Left ventricle myocardium inferior (tissue), 1 donor: Measurements from ENCODE around the gene VWA1. TPM values are rescaled to one million over a fixed set of nuclear protein-coding genes. Genes with fewer than 3 reads are reported as not detected.

Source experiments
- DNase-seq: peaks from one replicate; pipeline ENCODE4 v3.0.0-alpha.2; 2020
- H3K27ac ChIP-seq: fragments of 200-600 bp; replicated peaks from 2 replicates; pipeline ENCODE4 v1.8.0; 2021
- H3K27me3 ChIP-seq: fragments of 200-600 bp; 2 replicates; pipeline ENCODE4 v1.8.0; 2021; ENCODE audit warnings: low read depth
- H3K36me3 ChIP-seq: fragments of 200-600 bp; 2 replicates; pipeline ENCODE4 v1.8.0; 2021
- H3K4me1 ChIP-seq: fragments of 200-600 bp; 2 replicates; pipeline ENCODE4 v1.8.0; 2021
- H3K4me3 ChIP-seq: fragments of 200-600 bp; 2 replicates; pipeline ENCODE4 v1.8.0; 2021; ENCODE audit warnings: mild to moderate bottlenecking, moderate library complexity
- H3K9me3 ChIP-seq: fragments of 200-600 bp; replicated peaks from 2 replicates; pipeline ENCODE4 v1.8.0; 2021
- intact Hi-C: fragments of 100-400 bp; cut with micrococcal nuclease; formaldehyde crosslinking; loops from one replicate; pipeline ENCODE4 v1.11.0; 2022
- total RNA-seq: library from RNA; stranded (reverse); fragmentation: NEBNext Ultra II Directional; extraction: Animal tissue kit (Norgen Biotek cat#: 25700); gene quantifications from one replicate; pipeline ENCODE4 v1.2.1, GENCODE V29; 2021
- TF ChIP-seq, protein P1 (sequence below): fragments of 200-600 bp; IDR thresholded peaks from 2 replicates; pipeline ENCODE4 v1.8.0; 2021; ENCODE audit warnings: antibody characterized with exemption, mild to moderate bottlenecking, borderline replicate concordance
- donor health status: DM: no; HTN: yes; CAD: no; lungs with severe emphysema.

The VWA1 gene
- total RNA-seq, 1 donor from 2014 or later = 13.7 TPM

DNA sequence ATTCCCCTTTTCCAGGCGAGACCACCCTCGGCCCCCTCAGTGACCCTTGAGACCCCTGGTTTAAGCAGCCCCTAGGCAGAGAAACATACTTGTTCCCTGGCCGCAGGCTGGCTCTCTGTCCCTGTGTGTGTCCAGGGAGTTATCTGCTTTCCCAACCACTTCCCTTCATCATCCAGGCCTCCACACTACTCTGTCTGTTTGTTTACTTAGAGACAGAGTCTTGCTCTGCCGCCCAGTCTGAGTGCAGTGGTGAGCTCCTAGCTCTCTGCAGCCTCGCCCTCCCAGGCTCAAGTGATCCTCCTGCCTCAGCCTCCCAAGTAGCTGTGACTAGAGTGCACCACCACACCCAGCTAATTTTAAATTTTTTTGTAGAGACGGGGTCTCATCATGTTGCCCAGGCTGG lies 5.8 kb upstream of the VWA1 start:
- peaks cover 66% of the 10 kb centered on the region for H3K4me1 ChIP-seq
- H3K4me3 ChIP-seq = peak overlapping the region; percentile 42
- intact Hi-C loops = no loop called here
- peaks cover 47% of the 10 kb centered on the region for H3K27me3 ChIP-seq
- TF ChIP-seq, protein P1, sequence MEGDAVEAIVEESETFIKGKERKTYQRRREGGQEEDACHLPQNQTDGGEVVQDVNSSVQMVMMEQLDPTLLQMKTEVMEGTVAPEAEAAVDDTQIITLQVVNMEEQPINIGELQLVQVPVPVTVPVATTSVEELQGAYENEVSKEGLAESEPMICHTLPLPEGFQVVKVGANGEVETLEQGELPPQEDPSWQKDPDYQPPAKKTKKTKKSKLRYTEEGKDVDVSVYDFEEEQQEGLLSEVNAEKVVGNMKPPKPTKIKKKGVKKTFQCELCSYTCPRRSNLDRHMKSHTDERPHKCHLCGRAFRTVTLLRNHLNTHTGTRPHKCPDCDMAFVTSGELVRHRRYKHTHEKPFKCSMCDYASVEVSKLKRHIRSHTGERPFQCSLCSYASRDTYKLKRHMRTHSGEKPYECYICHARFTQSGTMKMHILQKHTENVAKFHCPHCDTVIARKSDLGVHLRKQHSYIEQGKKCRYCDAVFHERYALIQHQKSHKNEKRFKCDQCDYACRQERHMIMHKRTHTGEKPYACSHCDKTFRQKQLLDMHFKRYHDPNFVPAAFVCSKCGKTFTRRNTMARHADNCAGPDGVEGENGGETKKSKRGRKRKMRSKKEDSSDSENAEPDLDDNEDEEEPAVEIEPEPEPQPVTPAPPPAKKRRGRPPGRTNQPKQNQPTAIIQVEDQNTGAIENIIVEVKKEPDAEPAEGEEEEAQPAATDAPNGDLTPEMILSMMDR = no peak
- H3K27ac ChIP-seq = peak overlapping the region; percentile 97
- no peaks in the 10 kb centered on the region for H3K36me3 ChIP-seq
- H3K9me3 ChIP-seq = no peaks in the 10 kb centered on the region
- DNase-seq = no peak

DNA sequence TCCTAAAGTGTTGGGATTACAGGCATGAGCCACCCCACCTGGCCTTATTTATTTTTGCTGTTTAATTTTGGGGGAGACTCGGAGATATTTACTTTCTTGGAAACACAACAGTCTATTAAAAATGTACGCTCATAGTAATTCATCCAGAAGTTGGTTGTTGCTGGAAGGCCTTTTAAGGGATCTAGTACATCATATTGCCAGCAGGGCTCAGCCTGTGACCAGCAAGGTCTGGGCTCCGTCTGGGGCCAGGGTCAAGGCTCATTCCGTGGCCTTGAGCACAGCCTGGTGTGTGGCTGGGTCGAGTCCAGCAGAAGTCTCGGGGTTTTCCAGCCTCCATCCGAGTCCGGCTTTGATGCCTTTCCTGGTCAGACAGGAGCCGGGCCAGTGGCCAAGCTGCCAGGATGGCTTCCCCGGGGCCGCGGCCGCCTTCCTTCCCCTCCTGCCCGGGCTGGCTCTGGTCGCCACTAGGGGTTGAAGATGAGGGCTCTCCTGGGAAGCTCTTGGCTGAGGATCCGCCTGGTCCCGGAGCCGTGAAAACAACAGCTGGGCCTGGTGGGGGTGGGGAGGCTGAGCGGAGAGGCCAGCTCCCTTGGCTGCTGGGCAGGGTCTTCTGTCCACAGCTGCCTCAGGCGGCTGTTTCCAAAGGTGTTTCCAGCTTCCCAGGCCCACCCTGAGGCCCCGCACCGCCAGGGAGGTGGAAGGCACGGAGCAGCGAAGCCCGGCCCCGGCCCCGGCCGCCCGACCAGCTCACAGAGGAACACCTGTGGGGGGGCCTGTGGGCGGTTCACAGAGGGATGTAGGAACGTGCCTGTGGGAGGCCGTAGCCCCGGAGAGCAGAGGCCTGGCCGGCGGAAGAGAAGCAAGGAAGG lies 5.1 kb upstream of the VWA1 start:
- Histone ChIP-seq H3K27me3 (peaks cover 54% of the 10 kb centered on the region), H3K9me3 (no peaks in the 10 kb centered on the region), H3K36me3 (no peaks in the 10 kb centered on the region), H3K27ac (peak overlapping the region; percentile 97), H3K4me3 (peak overlapping the region; percentile 42), H3K4me1 (peaks cover 73% of the 10 kb centered on the region)
- peak; percentile 87 for DNase-seq
- TF ChIP-seq, protein P1 = peak; percentile 52
- intact Hi-C loops = no loop called here

DNA sequence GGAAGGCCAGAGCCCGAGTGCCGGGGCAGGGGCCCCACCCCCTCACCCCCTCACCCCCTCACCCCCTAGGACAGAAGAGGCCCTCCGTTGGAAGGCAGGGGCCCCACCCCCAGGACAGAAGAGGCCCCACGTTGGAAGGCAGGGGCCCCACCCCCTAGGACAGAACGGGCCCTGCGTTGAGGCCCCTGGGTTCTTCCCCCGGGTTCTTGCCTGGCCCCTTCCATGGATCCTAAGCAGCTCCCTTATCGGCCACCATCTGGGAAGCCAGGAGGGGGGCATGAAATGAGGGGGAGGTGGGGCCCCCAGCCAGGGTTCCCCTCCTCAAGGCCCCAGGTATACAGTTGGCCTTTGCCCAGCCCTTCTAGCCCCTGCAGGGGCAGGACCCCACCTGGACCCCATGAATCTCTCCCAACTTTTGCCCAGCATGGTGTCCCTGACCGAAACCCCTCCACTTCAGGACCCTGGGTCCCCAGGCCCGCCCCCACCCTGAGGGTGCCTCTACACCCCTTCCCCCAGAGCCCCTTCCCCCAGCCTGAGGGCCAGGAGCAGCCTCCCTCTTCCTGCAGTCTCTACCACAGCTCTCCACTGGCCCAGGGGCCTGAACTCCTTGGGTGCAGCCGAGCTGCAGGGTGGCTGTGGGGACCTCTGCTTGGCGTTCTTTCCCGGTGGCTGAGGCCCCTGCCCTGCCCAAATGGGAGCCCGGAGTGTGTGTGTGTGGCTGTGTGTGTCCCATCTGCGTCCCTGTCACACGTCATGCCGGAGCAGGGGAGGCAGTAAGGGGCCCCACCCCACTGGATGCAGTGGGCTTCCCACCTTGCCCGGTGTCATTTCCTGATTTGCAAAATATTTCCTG lies 4.3 kb upstream of the VWA1 start:
- no peaks in the 10 kb centered on the region for H3K9me3 ChIP-seq
- H3K27me3 ChIP-seq = peaks cover 49% of the 10 kb centered on the region
- TF ChIP-seq, protein P1 = no peak
- H3K27ac ChIP-seq = peak overlapping the region; percentile 97
- peak overlapping the region; percentile 42 for H3K4me3 ChIP-seq
- peaks cover 79% of the 10 kb centered on the region for H3K4me1 ChIP-seq
- DNase-seq = no peak
- intact Hi-C loops = no loop called here
- no peaks in the 10 kb centered on the region for H3K36me3 ChIP-seq

DNA sequence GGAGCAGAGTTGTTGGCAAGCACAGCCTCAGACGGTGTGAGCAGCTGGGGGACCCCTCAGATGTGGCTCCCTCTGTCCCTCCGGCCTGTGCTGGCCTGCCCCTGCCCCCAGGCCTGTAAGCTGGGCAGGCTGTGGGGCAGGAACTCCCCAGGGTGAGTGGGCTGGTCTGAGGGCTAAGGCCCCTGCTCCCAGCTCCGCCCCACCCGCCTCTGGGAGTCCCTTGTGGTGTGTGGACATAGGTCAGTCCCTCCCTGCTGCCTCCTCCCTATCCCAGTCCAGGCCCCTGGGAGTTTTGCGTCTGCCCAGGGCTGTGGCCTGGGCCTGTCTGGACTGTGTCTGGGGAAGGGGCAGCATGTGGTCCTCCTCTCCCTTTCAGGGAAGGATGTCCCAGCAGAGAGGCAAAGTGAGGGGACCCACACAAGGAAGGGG lies 3.6 kb upstream of the VWA1 start:
- Histone ChIP-seq H3K27ac (peak overlapping the region; percentile 97), H3K27me3 (peaks cover 49% of the 10 kb centered on the region), H3K4me1 (peaks cover 85% of the 10 kb centered on the region), H3K9me3 (no peaks in the 10 kb centered on the region), H3K4me3 (peak overlapping the region; percentile 42), H3K36me3 (no peaks in the 10 kb centered on the region)
- intact Hi-C loops = no loop called here
- TF ChIP-seq, protein P1 = no peak
- DNase-seq = peak; percentile 75

DNA sequence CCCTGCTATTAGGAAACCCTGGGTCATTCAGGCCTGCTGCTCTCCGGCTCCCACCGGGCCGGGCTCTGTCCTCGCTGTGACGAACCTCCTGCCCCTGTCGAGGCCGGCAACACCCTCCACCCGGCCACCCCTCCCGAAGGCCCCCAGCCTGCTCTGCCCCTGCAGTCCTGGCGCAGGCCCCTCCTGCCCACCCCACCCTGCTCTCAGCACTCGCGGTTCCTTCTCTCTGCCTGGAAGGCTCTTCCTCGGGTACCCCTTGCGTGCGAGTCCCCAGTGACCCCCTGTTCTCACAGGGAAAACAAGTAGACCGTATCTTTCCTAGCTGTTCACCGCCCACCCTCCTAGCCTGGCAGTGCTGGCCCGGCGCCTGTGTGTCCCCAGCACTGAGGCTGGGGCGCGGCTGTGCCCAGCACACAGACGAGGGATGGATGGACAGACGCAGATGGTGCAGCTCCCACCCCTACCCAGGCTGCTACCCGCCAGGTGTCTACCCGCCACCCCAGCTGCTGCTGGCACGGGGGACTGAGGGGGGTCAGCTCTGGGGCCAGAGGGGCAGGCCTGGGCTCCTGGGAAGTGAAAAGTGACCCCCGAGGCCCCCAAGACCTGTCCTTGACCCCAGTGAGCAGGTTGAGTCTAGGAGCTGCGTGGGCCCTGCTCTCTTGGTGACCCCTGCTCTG lies 3.1 kb upstream of the VWA1 start:
- TF ChIP-seq, protein P1 = no peak
- Histone ChIP-seq H3K4me3 (peak overlapping the region; percentile 71), H3K4me1 (peaks cover 91% of the 10 kb centered on the region), H3K36me3 (no peaks in the 10 kb centered on the region), H3K27ac (peak overlapping the region; percentile 97), H3K27me3 (peaks cover 46% of the 10 kb centered on the region), H3K9me3 (no peaks in the 10 kb centered on the region)
- intact Hi-C loops = no loop called here
- DNase-seq = no peak
